Activated T-cell treated with anti-CD3 and anti-CD28 coated beads for 4 hours (primary cell): ENCODE results near the gene MIEF1.

Experiments
- DNase-seq: peaks from one replicate; pipeline ENCODE4 v3.0.0-alpha.2; 2020

The MIEF1 gene

DNA sequence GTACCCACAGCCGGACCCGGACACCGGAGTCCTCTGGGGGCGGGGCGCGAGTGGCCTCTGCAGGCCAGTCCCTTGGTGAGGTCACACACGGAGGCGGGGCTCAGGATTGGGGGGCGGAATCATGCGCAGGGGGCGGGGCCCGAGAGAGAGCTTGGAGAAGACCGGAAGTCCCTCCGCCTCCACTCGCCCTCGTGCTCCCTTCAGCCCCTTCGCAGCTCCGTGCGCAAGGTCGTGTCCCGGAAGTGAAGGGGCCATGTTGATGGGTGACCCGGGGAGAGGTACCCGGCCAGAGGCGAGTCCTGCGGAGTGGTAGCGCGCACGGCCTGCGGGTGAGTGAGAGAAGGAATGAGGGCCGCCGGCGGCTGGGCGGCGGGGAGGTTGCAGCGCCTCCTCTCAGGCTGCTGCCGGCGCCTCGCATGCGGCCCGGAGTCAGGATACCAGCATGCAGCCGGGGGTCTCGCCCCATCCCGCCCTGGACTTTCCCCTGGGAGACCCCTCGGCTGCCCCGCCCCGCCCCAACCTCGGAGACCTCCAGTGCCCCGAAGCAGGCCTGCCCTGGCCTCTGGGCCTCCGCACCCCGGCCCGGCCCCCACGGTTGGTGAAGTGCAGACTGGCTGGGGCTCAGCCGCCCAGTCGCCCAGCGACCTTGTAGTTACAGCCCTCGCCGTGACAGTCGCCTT is at the start of gene MIEF1:
MIEF1 (plus strand) TSS at position 182 of the 680 bp plus-strand sequence. CDS start 9,005 bp downstream, outside the sequence.
- peak; percentile 87 for DNase-seq

DNA sequence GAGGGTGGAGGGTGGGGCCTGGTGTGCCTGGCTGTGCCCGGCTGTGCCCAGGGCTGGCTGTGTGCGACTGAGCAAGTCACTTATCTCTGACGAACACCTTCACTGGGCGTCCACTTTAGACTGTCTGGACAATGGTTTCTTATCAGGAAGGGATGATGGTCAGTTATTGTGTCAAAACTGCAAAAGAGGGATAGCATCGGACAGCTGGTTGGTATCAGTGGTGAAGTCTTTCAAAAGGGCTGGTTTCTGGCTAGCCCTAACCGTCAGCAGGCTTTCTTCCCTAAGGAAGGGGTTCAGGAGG is 49.4 kb upstream of the MIEF1 start:
- DNase-seq: no peak

DNA sequence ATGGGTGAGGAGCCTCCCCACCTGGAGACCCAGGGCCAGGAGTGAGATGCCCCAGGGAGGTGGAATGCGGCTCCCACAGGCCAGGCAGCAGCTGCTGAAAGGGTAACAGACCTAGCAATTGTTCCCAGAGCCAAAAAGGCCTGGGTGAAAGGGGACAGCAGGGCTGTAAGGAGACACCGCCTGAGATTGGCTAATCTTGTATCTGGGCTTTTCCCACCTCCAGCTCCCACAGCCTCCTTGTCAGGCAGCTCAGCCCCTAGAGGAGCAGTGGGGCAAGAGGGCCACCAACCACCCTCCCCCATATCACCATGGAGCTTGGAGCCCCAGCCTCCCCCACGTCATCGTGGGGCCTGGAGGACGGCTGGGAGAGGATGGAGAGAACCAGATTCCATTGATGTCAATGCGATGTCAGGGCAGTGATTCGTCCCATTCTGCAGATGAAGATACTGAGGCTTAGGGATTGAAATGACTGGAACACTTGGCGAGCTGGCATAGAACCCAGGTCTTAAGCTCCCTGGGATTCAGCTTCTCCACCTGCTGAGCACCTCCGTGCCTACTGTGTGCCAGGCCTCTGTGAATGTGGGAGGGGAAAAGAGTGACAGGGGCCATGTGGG is 48.2 kb upstream of the MIEF1 start:
- no peak for DNase-seq

- DNase-seq: no peak
These were observed 47.7 kb upstream of the MIEF1 start for GRCh38 chr22:39454385-39454871.

DNA sequence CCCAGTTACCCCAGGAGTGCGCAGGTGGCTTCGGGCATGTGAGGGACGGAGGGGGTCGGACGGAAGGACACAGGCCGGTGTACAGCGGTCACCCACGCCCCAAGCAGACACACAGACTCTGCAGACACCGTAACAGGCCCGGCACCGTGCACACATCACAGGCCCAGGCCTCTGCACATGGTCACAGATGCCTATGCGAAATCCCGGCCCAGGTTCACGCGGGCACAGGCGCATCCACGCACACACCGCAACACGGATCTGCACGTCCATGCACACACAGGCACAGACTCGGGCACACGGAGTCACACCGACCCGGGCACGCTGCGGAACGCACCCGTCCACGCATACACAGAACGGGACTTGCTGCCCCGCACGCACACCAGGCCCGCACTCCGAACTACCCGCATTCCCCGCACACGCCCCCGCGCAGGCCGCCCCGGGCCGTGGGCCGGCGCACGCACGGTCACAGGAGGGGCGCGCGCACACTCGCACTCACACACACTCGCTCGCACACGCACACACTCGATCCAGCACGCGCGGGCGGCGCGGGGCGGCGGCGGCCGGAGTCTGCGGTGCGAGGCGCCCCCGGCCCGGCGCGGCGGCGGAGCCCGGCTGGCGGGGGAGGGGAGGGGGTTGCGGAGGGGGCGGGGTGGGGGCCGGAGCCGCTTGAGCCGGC is 45.4 kb upstream of the MIEF1 start, which contains the start of gene MGAT3:
MGAT3 (plus strand) TSS at position 491 of the 676 bp plus-strand sequence. CDS start 30,336 bp downstream, outside the sequence.
- DNase-seq: no peak

GRCh38 chr22:39457198-39457555 is 44.9 kb upstream of the MIEF1 start:
- DNase-seq: no peak

DNA sequence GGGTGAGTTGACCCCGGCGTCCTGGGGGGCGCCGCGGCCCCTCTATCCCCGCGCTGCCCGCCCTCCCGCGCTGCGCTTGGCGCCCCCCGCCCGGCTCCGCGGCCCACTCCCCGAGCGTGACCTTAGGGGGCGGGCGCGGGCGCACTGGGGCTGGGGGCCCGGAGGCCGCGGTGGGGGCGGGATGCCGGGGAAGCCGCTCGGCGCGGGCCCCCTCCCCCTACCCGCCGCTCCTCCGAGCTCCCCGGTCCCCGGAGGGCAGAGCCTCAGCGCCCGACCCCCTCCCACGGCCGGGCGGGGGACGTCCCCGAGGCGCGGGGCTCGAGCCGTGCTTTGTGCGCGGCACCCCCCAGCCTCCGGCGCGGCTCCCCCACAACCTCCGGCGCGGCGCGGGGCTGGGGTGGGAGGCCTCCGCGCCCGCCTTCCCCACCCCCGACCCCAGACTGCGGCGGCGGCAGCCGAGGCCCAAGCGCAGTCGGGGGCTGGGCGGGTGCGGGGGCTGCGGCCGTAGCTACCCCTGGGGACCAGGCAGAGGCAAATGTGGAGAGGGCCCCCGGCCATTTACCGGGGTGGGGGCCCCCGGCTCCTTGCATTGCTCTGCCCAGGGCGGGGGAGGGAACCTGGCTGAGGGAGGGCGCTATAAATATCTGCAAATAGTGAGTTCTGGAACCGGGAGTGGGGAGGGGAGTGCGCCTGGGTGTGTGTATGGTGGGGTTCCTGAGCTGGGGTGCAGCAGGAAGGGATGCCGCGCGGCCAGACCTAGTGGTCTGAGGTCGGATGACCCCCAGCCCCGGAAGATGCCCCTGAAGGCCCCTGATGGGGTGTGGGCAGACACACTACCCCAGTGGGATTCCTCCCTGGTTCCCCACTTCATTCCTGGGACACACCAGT is 44.3 kb upstream of the MIEF1 start:
- DNase-seq: no peak

DNA sequence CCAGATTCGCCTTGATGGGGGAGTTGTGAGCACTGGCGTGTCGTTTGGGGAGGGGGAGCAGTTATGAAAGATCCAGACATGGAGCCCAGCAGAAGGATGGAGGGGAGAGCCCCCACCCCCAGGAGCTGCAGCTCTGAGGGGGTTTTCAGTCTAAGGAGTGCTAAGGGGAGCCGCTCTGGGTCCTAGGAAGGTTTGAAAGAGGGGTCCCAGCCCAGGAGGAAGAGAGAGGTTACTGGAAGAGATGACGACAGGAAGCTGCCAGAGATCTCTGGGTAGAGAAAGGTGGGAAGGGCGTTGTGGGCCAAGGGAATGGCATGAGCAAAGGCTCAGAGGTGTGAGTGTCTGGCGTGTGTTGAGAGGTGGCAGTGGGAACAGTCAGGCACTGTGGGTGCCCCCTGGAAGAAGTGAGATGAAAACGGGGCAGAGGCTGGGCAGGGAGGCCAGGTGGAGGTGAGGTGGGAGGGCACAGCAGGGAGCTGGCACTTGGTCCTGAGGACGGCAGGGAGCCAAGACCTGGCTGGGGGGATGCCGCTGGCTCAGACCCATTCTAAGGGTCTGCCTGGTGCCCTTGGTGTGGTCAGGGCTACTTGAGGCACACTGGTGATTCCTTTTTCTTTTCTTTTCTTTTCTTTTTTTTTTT is 43.5 kb upstream of the MIEF1 start:
- no peak for DNase-seq

- no peak for DNase-seq
These were observed 42.4 kb upstream of the MIEF1 start for GRCh38 chr22:39459681-39460080.

DNA sequence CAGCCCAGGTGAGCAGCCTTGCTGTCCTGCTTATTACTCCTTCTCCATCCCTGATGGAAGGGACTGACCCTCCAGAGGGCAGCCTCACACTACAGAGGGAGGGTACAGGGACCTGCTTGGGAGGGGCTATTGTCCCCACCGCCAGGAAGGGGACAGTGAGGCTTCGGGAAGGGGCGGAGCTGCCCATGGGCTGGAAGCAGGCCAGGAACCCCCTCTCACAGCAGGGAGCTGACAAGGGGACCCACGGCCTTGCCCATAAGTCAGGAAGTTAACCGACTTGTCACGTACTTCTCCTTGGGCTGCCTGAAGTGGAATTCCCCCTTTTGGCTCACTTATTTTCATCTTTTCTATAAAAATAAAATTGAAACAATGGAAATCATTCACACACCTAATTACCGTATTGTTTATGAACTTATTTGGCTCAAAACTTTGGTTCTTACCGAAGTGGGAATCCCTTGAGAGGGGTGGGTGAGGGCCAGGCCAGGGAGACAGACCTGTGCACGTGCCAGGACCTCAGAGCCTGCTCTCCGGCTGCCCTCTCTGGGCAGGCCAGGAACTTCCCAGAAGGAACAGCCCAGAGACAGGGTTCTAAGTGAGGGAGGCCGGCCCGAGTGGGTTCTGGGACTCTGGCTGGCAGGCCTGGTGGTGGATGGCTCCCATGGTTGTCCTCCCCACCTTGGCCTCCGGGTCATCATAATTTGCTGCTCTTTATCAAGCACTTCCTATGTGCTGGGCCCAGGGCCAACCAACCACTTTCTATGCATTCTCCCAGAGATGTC is 39.5 kb upstream of the MIEF1 start:
- DNase-seq: no peak

DNA sequence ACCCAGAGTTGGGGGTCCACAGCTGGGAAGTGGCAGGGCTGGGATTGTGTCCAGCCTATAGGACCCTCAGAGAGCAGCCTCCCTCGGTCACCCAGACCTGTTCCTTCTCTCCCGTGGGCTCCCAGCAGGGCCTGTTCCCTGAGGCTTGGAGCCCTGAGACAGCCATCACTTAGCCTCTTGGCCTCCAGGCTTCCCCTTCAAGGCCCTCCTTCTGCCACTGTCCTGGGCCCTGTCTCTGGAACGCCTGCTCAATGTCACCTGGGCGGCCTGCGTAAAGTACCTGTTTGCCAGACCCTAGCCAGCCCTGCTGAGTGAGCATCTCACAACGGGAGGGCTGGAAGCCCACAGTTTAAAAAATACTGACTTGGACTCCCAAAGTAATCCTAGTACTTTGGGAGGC is 38.8 kb upstream of the MIEF1 start:
- DNase-seq: no peak

DNA sequence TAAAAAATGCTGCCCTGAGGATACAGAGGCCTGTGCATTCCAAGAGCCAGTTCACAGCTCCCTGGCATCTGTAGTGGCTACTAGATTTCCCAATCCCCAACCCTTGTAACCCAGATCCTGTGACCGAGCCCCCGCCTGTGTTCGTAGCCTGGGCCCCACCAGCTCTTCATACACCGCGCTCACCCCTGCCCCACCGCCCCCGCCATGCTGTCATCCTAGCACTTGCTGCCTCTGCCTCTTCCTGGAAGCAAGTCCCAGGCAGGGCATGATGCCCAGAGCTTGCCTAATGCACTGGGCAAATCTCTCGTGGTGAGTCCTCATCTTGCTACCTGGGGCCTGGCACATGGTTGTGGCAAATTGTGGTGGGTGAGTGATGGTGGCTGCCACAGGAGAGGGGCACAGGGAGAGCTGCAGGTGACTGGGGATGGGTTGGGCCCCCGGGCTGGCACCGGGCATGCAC is 38.1 kb upstream of the MIEF1 start:
- DNase-seq: no peak

DNA sequence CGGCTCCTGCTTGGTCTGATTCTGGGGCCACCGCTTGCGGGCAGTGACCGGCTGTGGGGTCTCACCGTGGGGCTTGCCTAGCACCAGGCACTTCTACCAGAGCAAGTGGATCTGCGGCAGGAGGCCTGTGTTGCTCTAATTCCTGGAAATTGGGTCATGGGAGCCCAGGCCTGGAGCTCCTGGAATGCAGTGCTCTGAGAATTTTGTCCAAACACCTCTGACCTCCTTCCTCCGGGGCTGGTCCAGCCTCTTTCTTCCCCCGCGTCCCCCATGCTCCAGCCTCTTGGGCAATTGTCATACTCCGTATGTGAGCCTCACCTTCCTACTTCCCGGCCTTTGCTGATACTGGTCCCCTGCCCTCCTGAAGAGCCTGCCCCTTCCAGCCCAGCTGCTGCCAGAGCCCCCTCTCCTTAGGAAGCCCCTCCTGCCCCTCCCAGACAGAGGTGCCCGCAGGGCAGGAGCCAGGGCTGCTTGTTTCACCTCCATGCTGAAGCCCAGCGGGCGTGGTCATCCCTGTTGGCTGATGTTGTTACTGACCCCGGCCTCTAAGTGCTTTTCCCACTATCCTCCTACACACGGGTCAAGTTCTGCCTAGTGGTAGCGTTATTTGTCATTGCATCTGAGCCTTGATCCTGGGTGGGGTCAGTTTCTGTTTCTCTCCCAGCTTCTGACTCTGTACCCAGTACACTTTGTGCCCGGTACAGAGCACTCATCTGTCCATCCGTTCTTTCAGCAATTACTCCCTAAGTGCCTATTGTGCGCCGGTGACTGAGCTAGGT is 35.7 kb upstream of the MIEF1 start:
- DNase-seq: no peak

GRCh38 chr22:39467390-39467895 is 34.6 kb upstream of the MIEF1 start:
- no peak for DNase-seq

GRCh38 chr22:39468487-39469325 is 33.4 kb upstream of the MIEF1 start:
- no peak for DNase-seq

DNA sequence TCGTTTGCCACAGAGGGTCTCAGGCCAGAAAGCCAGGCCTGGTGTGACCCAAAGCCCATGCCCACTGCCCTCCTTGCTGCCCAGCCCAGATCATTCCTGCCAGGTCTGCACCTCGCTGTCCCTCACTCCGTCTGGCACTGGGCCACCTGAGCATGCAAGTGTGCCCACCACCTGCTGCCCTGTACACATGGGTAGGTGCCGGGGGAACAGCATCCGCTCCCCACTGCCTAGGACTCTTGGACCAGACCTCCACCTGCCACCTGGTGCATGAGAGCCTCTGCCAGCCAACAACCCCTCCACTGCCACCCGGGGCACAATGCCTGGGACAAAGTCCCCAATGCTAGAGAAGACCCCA is 32.8 kb upstream of the MIEF1 start:
- DNase-seq: no peak

DNA sequence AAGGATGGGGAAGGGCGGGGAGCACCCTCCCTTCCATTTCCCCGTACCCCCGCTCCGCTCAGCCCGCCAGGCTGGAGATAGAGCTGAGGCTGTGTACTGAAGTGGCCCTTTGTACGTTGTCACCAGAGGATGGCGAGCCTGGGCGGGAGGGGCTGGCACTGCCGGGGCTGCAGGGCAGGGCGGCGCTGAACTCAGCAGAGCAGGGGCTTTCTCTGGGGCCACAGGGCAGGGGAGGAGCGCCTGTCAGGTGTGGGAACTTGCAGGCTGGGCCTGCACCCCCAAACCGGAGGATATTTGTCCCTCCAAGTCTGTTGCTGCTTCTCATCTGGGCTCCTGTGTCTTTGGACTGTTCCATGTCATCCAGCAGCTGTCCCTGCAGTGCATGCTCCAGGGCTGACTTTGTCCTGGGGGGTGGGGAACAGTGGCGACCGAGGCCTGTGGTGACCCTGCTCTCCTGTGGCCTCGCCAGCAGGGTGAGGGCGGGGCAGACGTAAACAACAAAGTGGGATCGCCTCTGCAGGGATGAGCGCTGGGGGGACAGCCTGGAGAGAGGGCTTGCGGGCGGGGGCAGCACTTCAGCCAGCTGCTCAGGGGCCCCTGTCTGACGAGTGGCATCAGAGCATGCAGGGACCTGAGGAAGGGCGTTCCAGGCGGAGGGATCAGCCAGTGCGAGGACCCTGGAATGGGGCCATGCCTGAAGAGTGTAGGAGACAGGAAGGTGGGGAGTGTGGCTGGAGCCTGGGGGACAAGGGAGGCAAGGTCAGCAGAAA is 32.2 kb upstream of the MIEF1 start:
- DNase-seq: no peak

DNA sequence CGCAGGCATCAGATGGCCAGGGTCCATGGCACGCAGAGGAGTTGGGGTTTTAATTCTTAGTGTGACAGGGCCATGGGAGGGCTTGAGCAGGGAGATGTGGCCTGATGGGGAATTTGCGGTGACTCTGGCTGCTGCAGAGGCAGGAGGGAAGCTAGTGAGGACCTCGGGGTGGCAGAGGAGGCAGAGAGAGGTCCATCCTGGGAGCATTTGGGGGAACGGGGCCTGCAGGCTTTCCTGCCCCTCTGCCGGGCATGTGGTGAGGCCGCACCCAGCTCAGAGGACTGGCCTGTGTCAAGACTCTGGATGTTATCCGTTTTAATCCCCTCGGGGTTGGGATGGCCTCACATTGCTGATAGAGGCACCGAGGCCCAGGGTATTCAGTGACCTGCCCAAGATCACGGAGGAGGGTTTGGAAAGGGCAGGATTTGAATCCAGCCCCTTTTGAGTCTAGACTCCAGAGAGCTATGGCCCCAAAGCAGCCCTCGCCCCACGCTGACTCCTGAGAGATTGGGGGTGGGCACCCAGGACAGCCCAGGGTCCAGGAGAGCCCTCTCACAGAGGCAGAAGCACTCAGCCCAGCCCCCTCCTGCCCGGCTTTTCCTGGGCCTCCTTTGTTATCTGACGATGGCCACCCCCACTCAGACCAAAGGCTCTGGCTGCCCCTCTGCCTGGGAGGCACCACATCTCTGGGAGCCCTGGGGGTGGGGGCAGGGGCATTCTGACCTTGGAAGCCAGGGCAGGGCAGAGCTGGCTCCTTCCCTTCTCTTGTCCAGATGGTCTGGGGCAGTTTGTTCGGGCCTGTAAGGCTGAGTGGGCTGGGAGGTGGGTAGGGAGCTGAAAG is 31.4 kb upstream of the MIEF1 start:
- no peak for DNase-seq
